ENCODE data around the gene PDE2A.

The PDE2A gene

GRCh38 chr11:72598466-72598865 is 75.8 kb downstream of the PDE2A start:
- no peak for DNase-seq
- Histone ChIP-seq H3K9me3 (ENCODE audit: insufficient read depth, low read depth, low read length) (peaks cover 3% of the 10 kb centered on the region), H3K27ac (ENCODE audit: low read depth, low read length) (no peak overlapping the region), H3K23ac (ENCODE audit: low read length) (no peak overlapping the region), H3K4me1 (ENCODE audit: control insufficient read depth in 1 of 2, insufficient read depth in 2 of 2, low read length in 2 of 2) (no peaks in the 10 kb centered on the region), H3K4me2 (ENCODE audit: low read length) (no peak overlapping the region), H3K18ac (ENCODE audit: low read length) (no peak overlapping the region), H4K8ac (ENCODE audit: low read depth, low read length) (no peak overlapping the region), H2AK5ac (ENCODE audit: low read length) (no peak overlapping the region), H3K4ac (ENCODE audit: low read depth, low read length) (no peak overlapping the region), H4K12ac (ENCODE audit: low read depth, low read length) (no peak overlapping the region), H3K4me3 (ENCODE audit: low read depth, low read length) (no peak overlapping the region), H2BK5ac (ENCODE audit: low read depth, low read length, poor library complexity) (no peak overlapping the region), H2AFZ (ENCODE audit: insufficient read depth, low read length, poor library complexity) (no peak overlapping the region), H4K91ac (ENCODE audit: low read depth, low read length) (no peak overlapping the region), H3K14ac (ENCODE audit: low read length) (no peak overlapping the region), H3K9ac (ENCODE audit: low read length) (no peak overlapping the region), H3K27me3 (ENCODE audit: insufficient read depth, low read length) (no peaks in the 10 kb centered on the region), H2BK12ac (ENCODE audit: low read length) (no peak overlapping the region), H3K79me1 (ENCODE audit: low read length) (no peaks in the 10 kb centered on the region), H3K36me3 (ENCODE audit: control insufficient read depth in 1 of 2, insufficient read depth in 2 of 2, low read length in 2 of 2) (no peaks in the 10 kb centered on the region), H3K79me2 (ENCODE audit: control insufficient read depth, insufficient read depth, low read length, poor library complexity) (no peaks in the 10 kb centered on the region), H2BK120ac (ENCODE audit: insufficient read depth, low read length, poor library complexity) (no peak overlapping the region)
- WGBS (ENCODE audit: extremely low coverage, insufficient coverage, insufficient read length) = no CpG with 5 or more reads among the region's 6 CpGs

GRCh38 chr11:72597721-72598120 is 76.5 kb downstream of the PDE2A start:
- Histone ChIP-seq H3K79me2 (ENCODE audit: control insufficient read depth, insufficient read depth, low read length, poor library complexity) (no peaks in the 10 kb centered on the region), H3K9me3 (ENCODE audit: insufficient read depth, low read depth, low read length) (peaks cover 3% of the 10 kb centered on the region), H3K36me3 (ENCODE audit: control insufficient read depth in 1 of 2, insufficient read depth in 2 of 2, low read length in 2 of 2) (no peaks in the 10 kb centered on the region), H3K4ac (ENCODE audit: low read depth, low read length) (no peak overlapping the region), H3K27ac (ENCODE audit: low read depth, low read length) (no peak overlapping the region), H4K8ac (ENCODE audit: low read depth, low read length) (no peak overlapping the region), H3K9ac (ENCODE audit: low read length) (no peak overlapping the region), H4K12ac (ENCODE audit: low read depth, low read length) (no peak overlapping the region), H3K14ac (ENCODE audit: low read length) (no peak overlapping the region), H2BK5ac (ENCODE audit: low read depth, low read length, poor library complexity) (no peak overlapping the region), H2AFZ (ENCODE audit: insufficient read depth, low read length, poor library complexity) (no peak overlapping the region), H3K23ac (ENCODE audit: low read length) (no peak overlapping the region), H3K4me3 (ENCODE audit: low read depth, low read length) (no peak overlapping the region), H3K18ac (ENCODE audit: low read length) (no peak overlapping the region), H2BK120ac (ENCODE audit: insufficient read depth, low read length, poor library complexity) (no peak overlapping the region), H3K4me2 (ENCODE audit: low read length) (no peak overlapping the region), H3K79me1 (ENCODE audit: low read length) (no peaks in the 10 kb centered on the region), H3K27me3 (ENCODE audit: insufficient read depth, low read length) (peaks cover 4% of the 10 kb centered on the region), H4K91ac (ENCODE audit: low read depth, low read length) (no peak overlapping the region), H2AK5ac (ENCODE audit: low read length) (no peak overlapping the region), H3K4me1 (ENCODE audit: control insufficient read depth in 1 of 2, insufficient read depth in 2 of 2, low read length in 2 of 2) (no peaks in the 10 kb centered on the region), H2BK12ac (ENCODE audit: low read length) (no peak overlapping the region)
- WGBS (ENCODE audit: extremely low coverage, insufficient coverage, insufficient read length) = no CpG with 5 or more reads among the region's 3 CpGs
- no peak for DNase-seq

GRCh38 chr11:72595292-72595684 is 78.9 kb downstream of the PDE2A start:
- H3K14ac ChIP-seq (ENCODE audit: low read length) = no peak overlapping the region
- no peak overlapping the region for H2BK12ac ChIP-seq (ENCODE audit: low read length)
- DNase-seq = no peak
- no peak overlapping the region for H3K18ac ChIP-seq (ENCODE audit: low read length)
- H3K27ac ChIP-seq (ENCODE audit: low read depth, low read length) = no peak overlapping the region
- H2AK5ac ChIP-seq (ENCODE audit: low read length) = no peak overlapping the region
- H3K4ac ChIP-seq (ENCODE audit: low read depth, low read length) = no peak overlapping the region
- H3K27me3 ChIP-seq (ENCODE audit: insufficient read depth, low read length) = peaks cover 24% of the 10 kb centered on the region
- H4K91ac ChIP-seq (ENCODE audit: low read depth, low read length) = no peak overlapping the region
- H3K9me3 ChIP-seq (ENCODE audit: insufficient read depth, low read depth, low read length) = peaks cover under 1% of the 10 kb centered on the region
- no peaks in the 10 kb centered on the region for H3K79me1 ChIP-seq (ENCODE audit: low read length)
- H4K8ac ChIP-seq (ENCODE audit: low read depth, low read length) = no peak overlapping the region
- no CpG with 5 or more reads among the region's 9 CpGs for WGBS (ENCODE audit: extremely low coverage, insufficient coverage, insufficient read length)
- H3K36me3 ChIP-seq (ENCODE audit: control insufficient read depth in 1 of 2, insufficient read depth in 2 of 2, low read length in 2 of 2) = no peaks in the 10 kb centered on the region
- no peak overlapping the region for H4K12ac ChIP-seq (ENCODE audit: low read depth, low read length)
- H2BK5ac ChIP-seq (ENCODE audit: low read depth, low read length, poor library complexity) = no peak overlapping the region
- H3K4me3 ChIP-seq (ENCODE audit: low read depth, low read length) = no peak overlapping the region
- no peak overlapping the region for H2AFZ ChIP-seq (ENCODE audit: insufficient read depth, low read length, poor library complexity)
- H3K9ac ChIP-seq (ENCODE audit: low read length) = no peak overlapping the region
- no peaks in the 10 kb centered on the region for H3K79me2 ChIP-seq (ENCODE audit: control insufficient read depth, insufficient read depth, low read length, poor library complexity)
- no peak overlapping the region for H2BK120ac ChIP-seq (ENCODE audit: insufficient read depth, low read length, poor library complexity)
- no peak overlapping the region for H3K23ac ChIP-seq (ENCODE audit: low read length)
- H3K4me1 ChIP-seq (ENCODE audit: control insufficient read depth in 1 of 2, insufficient read depth in 2 of 2, low read length in 2 of 2) = peaks cover 0 to 2% of the 10 kb centered on the region in 2 experiments
- H3K4me2 ChIP-seq (ENCODE audit: low read length) = no peak overlapping the region

GRCh38 chr11:72594493-72595291 is 79.5 kb downstream of the PDE2A start:
- H2BK5ac ChIP-seq (ENCODE audit: low read depth, low read length, poor library complexity) = no peak overlapping the region

More at GRCh38 chr11:72594493-72595291, 79.5 kb downstream of the PDE2A start:
- H3K14ac ChIP-seq (ENCODE audit: low read length) = no peak overlapping the region
- H3K9me3 ChIP-seq (ENCODE audit: insufficient read depth, low read depth, low read length) = no peaks in the 10 kb centered on the region
- no peak overlapping the region for H2AFZ ChIP-seq (ENCODE audit: insufficient read depth, low read length, poor library complexity)
- no peak overlapping the region for H2AK5ac ChIP-seq (ENCODE audit: low read length)
- no peak overlapping the region for H2BK120ac ChIP-seq (ENCODE audit: insufficient read depth, low read length, poor library complexity)
- no peak overlapping the region for H3K9ac ChIP-seq (ENCODE audit: low read length)
- H3K4me1 ChIP-seq (ENCODE audit: control insufficient read depth in 1 of 2, insufficient read depth in 2 of 2, low read length in 2 of 2) = peaks cover 0 to 3% of the 10 kb centered on the region in 2 experiments
- H3K79me2 ChIP-seq (ENCODE audit: control insufficient read depth, insufficient read depth, low read length, poor library complexity) = no peaks in the 10 kb centered on the region
- no peak overlapping the region for H4K8ac ChIP-seq (ENCODE audit: low read depth, low read length)
- H4K91ac ChIP-seq (ENCODE audit: low read depth, low read length) = no peak overlapping the region
- H3K79me1 ChIP-seq (ENCODE audit: low read length) = no peaks in the 10 kb centered on the region
- no peak overlapping the region for H3K27ac ChIP-seq (ENCODE audit: low read depth, low read length)
- no peak overlapping the region for H3K4ac ChIP-seq (ENCODE audit: low read depth, low read length)
- no peaks in the 10 kb centered on the region for H3K36me3 ChIP-seq (ENCODE audit: control insufficient read depth in 1 of 2, insufficient read depth in 2 of 2, low read length in 2 of 2)
- no peak for DNase-seq
- no peak overlapping the region for H2BK12ac ChIP-seq (ENCODE audit: low read length)
- H4K12ac ChIP-seq (ENCODE audit: low read depth, low read length) = no peak overlapping the region
- no peak overlapping the region for H3K4me2 ChIP-seq (ENCODE audit: low read length)
- H3K23ac ChIP-seq (ENCODE audit: low read length) = no peak overlapping the region
- no CpG with 5 or more reads among the region's 8 CpGs for WGBS (ENCODE audit: extremely low coverage, insufficient coverage, insufficient read length)
- H3K4me3 ChIP-seq (ENCODE audit: low read depth, low read length) = no peak overlapping the region
- no peak overlapping the region for H3K18ac ChIP-seq (ENCODE audit: low read length)
- peaks cover 25% of the 10 kb centered on the region for H3K27me3 ChIP-seq (ENCODE audit: insufficient read depth, low read length)
